Naive thymus-derived CD8-positive, alpha-beta T cell (primary cell): ENCODE data around the gene C10orf95. TPM values are rescaled to one million over a fixed set of nuclear protein-coding genes. Genes with fewer than 3 reads are reported as not detected.
A peak's percentile ranks its signal among the peaks of the same experiment; 100 is the strongest.

Experiments used
- ATAC-seq, 2 donors: fragments of 150-1000 bp; cut with Tn5 transposase in 1 of 2; sonication (Bioruptor Pico), chemical (Tn5 transposase) in 1 of 2; 1 replicate in 1 of 2; 2 replicates in 1 of 2; pipeline ENCODE4 v1.10.0; 2021; ENCODE audit warnings: mild to moderate bottlenecking in 2 of 2, moderate library complexity in 2 of 2
- POLR2A ChIA-PET: fragments of 350-600 bp; sonication (Branson Sonifier 250); formaldehyde crosslinking; loops from one replicate; lab custom pipeline; 2021; ENCODE audit warnings: antibody characterized with exemption; lab: Charles Lee
- DNase-seq, 10 donors: peaks; one replicate each; pipeline versions ENCODE4 v3.0.0 to v3.0.0-alpha.2; 2020 to 2022
- H3K27ac Mint-ChIP-seq, 10 donors: one replicate each; pipeline ENCODE4 v1.8.0; 2020 to 2022; ENCODE audit warnings: mild to moderate bottlenecking in 10 of 10, mixed read lengths in 10 of 10, moderate library complexity in 4 of 10, inconsistent platforms in 1 of 10
- H3K27me3 Mint-ChIP-seq, 5 donors: one replicate each; pipeline ENCODE4 v1.8.0; 2021 to 2022; ENCODE audit warnings: mixed read lengths in 5 of 5
- H3K36me3 Mint-ChIP-seq, 3 donors: one replicate each; pipeline ENCODE4 v1.8.0; 2020 to 2022; ENCODE audit warnings: mixed read lengths in 3 of 3, mild to moderate bottlenecking in 2 of 3, inconsistent platforms in 1 of 3
- H3K4me1 Mint-ChIP-seq, 4 donors: one replicate each; pipeline ENCODE4 v1.8.0; 2021 to 2022; ENCODE audit warnings: mixed read lengths in 4 of 4
- H3K4me3 Mint-ChIP-seq, 10 donors: one replicate each; pipeline ENCODE4 v1.8.0; 2020 to 2022; ENCODE audit warnings: mild to moderate bottlenecking in 10 of 10, mixed read lengths in 10 of 10, moderate library complexity in 6 of 10, inconsistent platforms in 1 of 10
- H3K9me3 Mint-ChIP-seq, 9 donors: one replicate each; pipeline ENCODE4 v1.8.0; 2020 to 2022; ENCODE audit warnings: mixed read lengths in 9 of 9, mild to moderate bottlenecking in 3 of 9, inconsistent platforms in 1 of 9, moderate library complexity in 1 of 9
- polyA plus RNA-seq, 3 donors: library from polyadenylated mRNA; unstranded; fragments of 300-500 nt; fragmentation: Illumina TruSeq; gene quantifications; one replicate each; pipeline ENCODE4 v1.2.3, GENCODE V29; 2021
- total RNA-seq, 8 experiments: library from RNA in 2 of 8; stranded (reverse) in 2 of 8; gene quantifications; one replicate each; pipeline ENCODE4 v1.2.3 and lab custom pipeline; 2021 to 2026

Gene C10orf95
- total and polyA plus RNA-seq, 5 experiments from 2014 or later = 0.52 to 0.97 (median 0.68) TPM

DNA sequence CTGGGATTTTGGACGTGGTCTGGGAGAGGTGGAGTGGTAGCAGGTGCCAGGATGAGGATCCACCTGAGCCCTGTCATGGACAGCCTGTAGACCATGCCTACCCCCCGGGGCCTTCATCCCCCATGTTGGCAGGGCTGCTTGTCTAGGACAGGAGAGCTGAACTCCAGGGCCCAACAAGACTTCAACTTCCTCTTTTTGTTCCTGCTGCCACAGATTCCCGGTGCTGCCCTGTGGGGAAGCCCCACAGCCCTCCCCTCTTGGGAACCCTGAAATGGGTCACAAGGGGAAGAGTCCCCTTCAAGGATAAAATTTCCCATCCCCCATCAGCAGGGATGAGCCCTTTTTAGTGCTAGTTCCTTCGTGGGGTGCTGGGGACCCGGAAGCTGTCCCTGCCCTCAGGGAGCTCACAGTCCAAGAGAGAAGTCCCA lies 17.7 kb downstream of the C10orf95 start:
- H3K9me3 Mint-ChIP-seq = no peaks in the 10 kb centered on the region
- DNase-seq (no peak), ATAC-seq (no peak)
- H3K4me1 Mint-ChIP-seq = peaks cover 34 to 67% (median 65%) of the 10 kb centered on the region in 4 donors
- H3K27me3 Mint-ChIP-seq = peaks cover 0 to 2% (median 0%) of the 10 kb centered on the region in 5 donors
- POLR2A ChIA-PET = interaction anchor here (0.7 to 7.5 kb wide), 9 partner anchors 8 to 759 kb away, joined by 3 to 184 read pairs (median 5); partner anchors contain the start of genes C10orf95, FBXL15 and TRIM8
- H3K27ac Mint-ChIP-seq = peak overlapping the region; percentile 89 to 99 (median 96)
- H3K4me3 Mint-ChIP-seq = peak overlapping the region; percentile 89 to 97 (median 94)
- H3K36me3 Mint-ChIP-seq = peaks cover 0 to 8% (median 0%) of the 10 kb centered on the region in 3 donors

- Mint-ChIP-seq H3K27ac (peak within 1 kb of the TSS; percentile 89 to 99 (median 96)), H3K4me1 (peaks cover 29 to 57% (median 54%) of the 10 kb centered on the region in 4 donors), H3K27me3 (peaks cover 0 to 2% (median 0%) of the 10 kb centered on the region in 5 donors), H3K4me3 (peak within 1 kb of the TSS; percentile 89 to 97 (median 94)), H3K36me3 (no peaks in the 10 kb centered on the region), H3K9me3 (no peaks in the 10 kb centered on the region)
- DNase-seq = peak; percentile 87 to 97 (median 92)
- ATAC-seq = peak; percentile 89 to 91
- POLR2A ChIA-PET = interaction anchor here (0.6 to 7.5 kb wide), 25 partner anchors 8 to 1400 kb away, joined by 3 to 184 read pairs (median 5); partner anchors contain the start of genes ACTR1A, C10orf95, FBXL15 and GBF1
Observed at GRCh38 chr10:102432162-102432950, 19.0 kb downstream of the C10orf95 start, which contains the start of gene CUEDC2. Gene CUEDC2, minus strand, starts transcription at chr10:102432574. Its CDS starts 7,386 bp downstream, at chr10:102425188.

GRCh38 chr10:102431452-102432124 lies 19.8 kb downstream of the C10orf95 start:
- Mint-ChIP-seq H3K9me3 (no peaks in the 10 kb centered on the region), H3K4me1 (peaks cover 29 to 55% (median 47%) of the 10 kb centered on the region in 4 donors), H3K4me3 (peak overlapping the region; percentile 89 to 97 (median 94)), H3K36me3 (peaks cover 0 to 2% (median 0%) of the 10 kb centered on the region in 3 donors), H3K27me3 (peaks cover 0 to 2% (median 0%) of the 10 kb centered on the region in 5 donors), H3K27ac (peak overlapping the region; percentile 79 to 99 (median 93))
- POLR2A ChIA-PET = interaction anchor here (0.9 to 7.5 kb wide), 14 partner anchors 10 to 71 kb away, joined by 4 to 184 read pairs (median 5); partner anchors contain the start of genes ACTR1A, C10orf95, FBXL15 and NFKB2
- no peak for ATAC-seq
- DNase-seq = no peak

GRCh38 chr10:102429468-102429867 lies 21.9 kb downstream of the C10orf95 start:
- Mint-ChIP-seq H3K4me1 (peaks cover 27 to 39% (median 30%) of the 10 kb centered on the region in 4 donors), H3K36me3 (peaks cover 0 to 7% (median 0%) of the 10 kb centered on the region in 3 donors), H3K27me3 (peaks cover 0 to 2% (median 0%) of the 10 kb centered on the region in 5 donors)

DNA sequence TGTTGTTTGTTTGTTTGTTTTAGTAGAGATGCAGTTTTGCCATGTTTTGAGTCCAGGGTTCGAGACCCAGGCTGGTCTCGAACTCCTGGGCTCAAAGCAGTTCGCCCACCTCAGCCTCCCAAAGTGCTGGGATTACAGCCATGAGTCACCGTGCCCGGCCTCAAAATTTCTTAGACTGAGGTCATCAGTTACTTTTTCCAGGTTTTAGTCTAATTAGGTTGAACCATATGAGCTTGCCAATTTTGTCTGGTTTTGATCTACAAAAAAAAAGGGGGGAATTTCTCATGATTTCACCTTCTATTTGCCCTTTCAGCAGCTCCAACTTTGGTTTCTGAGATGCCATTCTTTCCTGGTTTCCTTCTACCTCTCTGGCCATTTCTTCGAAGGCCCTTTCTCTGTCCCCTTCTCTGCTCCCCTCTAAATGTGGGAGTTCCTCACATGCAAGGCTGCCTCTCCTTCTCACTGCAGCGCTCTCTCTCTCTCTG lies 24.5 kb downstream of the C10orf95 start:
- POLR2A ChIA-PET = interaction anchor here (1.7 to 7.8 kb wide), 2 partner anchors 24 to 30 kb away, joined by 5 to 102 read pairs; partner anchors contain the start of genes C10orf95 and NFKB2

More at GRCh38 chr10:102429468-102429867, 21.9 kb downstream of the C10orf95 start:
- POLR2A ChIA-PET = interaction anchor here (1.4 kb wide), 1 partner anchor 8 kb away, joined by 7 read pairs; no protein-coding TSS in a partner anchor
- ATAC-seq = no peak
- no peaks in the 10 kb centered on the region for H3K9me3 Mint-ChIP-seq
- DNase-seq = no peak
- no peak overlapping the region for H3K4me3 Mint-ChIP-seq
- H3K27ac Mint-ChIP-seq = no peak overlapping the region

DNA sequence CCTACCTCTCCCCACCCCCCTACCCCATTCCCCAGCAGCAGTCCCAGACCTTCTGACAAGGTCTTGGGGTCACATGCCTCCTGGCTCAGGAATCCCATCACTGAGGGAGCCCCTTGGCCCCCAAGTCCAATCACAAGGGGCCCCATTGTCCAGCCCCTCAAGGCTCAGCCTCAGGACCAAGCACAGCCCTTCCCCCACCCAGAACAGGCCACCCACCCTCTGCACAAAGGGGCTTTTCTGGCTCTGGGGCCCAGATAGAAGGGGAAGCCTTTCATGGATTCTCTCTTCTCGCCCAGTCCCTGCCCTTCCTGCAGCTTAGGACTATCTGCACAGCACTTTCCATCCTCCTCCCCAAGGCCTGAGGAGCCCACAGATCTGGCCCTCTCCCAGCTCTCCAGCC lies 25.9 kb downstream of the C10orf95 start:
- Mint-ChIP-seq H3K4me3 (peak overlapping the region in 1 of 10 donors; percentile 7), H3K27me3 (no peaks in the 10 kb centered on the region), H3K4me1 (peaks cover 22 to 33% (median 28%) of the 10 kb centered on the region in 4 donors), H3K27ac (no peak overlapping the region), H3K36me3 (peaks cover 0 to 13% (median 0%) of the 10 kb centered on the region in 3 donors), H3K9me3 (no peaks in the 10 kb centered on the region)
- POLR2A ChIA-PET = interaction anchor here (0.9 to 7.8 kb wide), 3 partner anchors 10 to 29 kb away, joined by 3 to 102 read pairs (median 5); partner anchors contain the start of genes C10orf95 and NFKB2
- DNase-seq (no peak), ATAC-seq (no peak)

More for the DNA sequence above, 24.5 kb downstream of the C10orf95 start:
- Mint-ChIP-seq H3K4me3 (no peak overlapping the region), H3K36me3 (peaks cover 0 to 13% (median 0%) of the 10 kb centered on the region in 3 donors), H3K27me3 (no peaks in the 10 kb centered on the region), H3K27ac (peak overlapping the region in 3 of 10 donors; percentile 20 to 60 (median 33)), H3K9me3 (no peaks in the 10 kb centered on the region), H3K4me1 (peaks cover 21 to 36% (median 27%) of the 10 kb centered on the region in 4 donors)
- no peak for DNase-seq
- ATAC-seq = no peak

DNA sequence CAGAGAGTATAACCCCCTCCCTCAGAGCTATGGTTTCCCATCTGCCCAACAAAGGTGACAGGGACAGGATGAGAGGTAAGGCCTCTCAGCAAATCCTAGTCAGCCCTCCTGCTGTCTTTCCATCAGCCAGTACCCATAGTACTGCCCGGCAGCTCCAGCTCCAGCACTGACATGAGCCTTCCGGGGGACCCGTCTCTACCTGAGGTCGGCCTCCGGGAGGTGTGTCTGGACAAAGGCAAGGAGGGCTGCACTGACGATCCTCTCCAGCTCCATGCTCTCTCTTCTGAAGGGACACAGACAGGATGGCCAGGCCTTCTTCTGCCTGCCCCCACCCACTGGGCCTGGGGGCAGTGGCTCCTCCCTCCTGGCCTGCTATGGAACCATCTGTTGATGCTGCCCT lies 26.4 kb downstream of the C10orf95 start:
- no peak overlapping the region for H3K4me3 Mint-ChIP-seq
- H3K36me3 Mint-ChIP-seq = peaks cover 0 to 13% (median 0%) of the 10 kb centered on the region in 3 donors
- ATAC-seq (no peak), DNase-seq (no peak)
- H3K27ac Mint-ChIP-seq = peak overlapping the region in 1 of 10 donors; percentile 15
- no peaks in the 10 kb centered on the region for H3K9me3 Mint-ChIP-seq
- no peaks in the 10 kb centered on the region for H3K27me3 Mint-ChIP-seq
- H3K4me1 Mint-ChIP-seq = peaks cover 24 to 38% (median 33%) of the 10 kb centered on the region in 4 donors
- POLR2A ChIA-PET = interaction anchor here (6.1 to 7.8 kb wide), 2 partner anchors 26 to 28 kb away, joined by 102 to 111 read pairs; partner anchors contain the start of genes C10orf95 and NFKB2

GRCh38 chr10:102424145-102424544 lies 27.2 kb downstream of the C10orf95 start:
- H3K4me3 Mint-ChIP-seq = peak overlapping the region in 1 of 10 donors; percentile 26
- POLR2A ChIA-PET = interaction anchor here (0.6 to 7.8 kb wide), 6 partner anchors 10 to 1410 kb away, joined by 3 to 115 read pairs (median 53); partner anchors contain the start of genes ACTR1A, C10orf95, CUEDC2 and NFKB2
- DNase-seq (no peak), ATAC-seq (no peak)
- peaks cover 27 to 46% (median 41%) of the 10 kb centered on the region in 4 donors for H3K4me1 Mint-ChIP-seq
- H3K9me3 Mint-ChIP-seq = no peaks in the 10 kb centered on the region
- peak overlapping the region in 2 of 10 donors; percentile 24 to 45 for H3K27ac Mint-ChIP-seq
- H3K27me3 Mint-ChIP-seq = no peaks in the 10 kb centered on the region
- peaks cover 0 to 13% (median 0%) of the 10 kb centered on the region in 3 donors for H3K36me3 Mint-ChIP-seq

- Mint-ChIP-seq H3K27me3 (peaks cover 0 to under 1% (median 0%) of the 10 kb centered on the region in 5 donors), H3K36me3 (peaks cover 0 to 13% (median 0%) of the 10 kb centered on the region in 3 donors), H3K27ac (peak overlapping the region in 5 of 10 donors; percentile 19 to 77 (median 60)), H3K4me3 (peak overlapping the region in 8 of 10 donors; percentile 28 to 94 (median 49)), H3K9me3 (no peaks in the 10 kb centered on the region), H3K4me1 (peaks cover 30 to 49% (median 44%) of the 10 kb centered on the region in 4 donors)
- DNase-seq = no peak
- POLR2A ChIA-PET = interaction anchor here (1.0 to 7.8 kb wide), 7 partner anchors 11 to 80 kb away, joined by 3 to 115 read pairs (median 52); partner anchors contain the start of genes ACTR1A, C10orf95, CUEDC2 and NFKB2
- no peak for ATAC-seq
Observed at GRCh38 chr10:102423372-102423968, 27.9 kb downstream of the C10orf95 start.

DNA sequence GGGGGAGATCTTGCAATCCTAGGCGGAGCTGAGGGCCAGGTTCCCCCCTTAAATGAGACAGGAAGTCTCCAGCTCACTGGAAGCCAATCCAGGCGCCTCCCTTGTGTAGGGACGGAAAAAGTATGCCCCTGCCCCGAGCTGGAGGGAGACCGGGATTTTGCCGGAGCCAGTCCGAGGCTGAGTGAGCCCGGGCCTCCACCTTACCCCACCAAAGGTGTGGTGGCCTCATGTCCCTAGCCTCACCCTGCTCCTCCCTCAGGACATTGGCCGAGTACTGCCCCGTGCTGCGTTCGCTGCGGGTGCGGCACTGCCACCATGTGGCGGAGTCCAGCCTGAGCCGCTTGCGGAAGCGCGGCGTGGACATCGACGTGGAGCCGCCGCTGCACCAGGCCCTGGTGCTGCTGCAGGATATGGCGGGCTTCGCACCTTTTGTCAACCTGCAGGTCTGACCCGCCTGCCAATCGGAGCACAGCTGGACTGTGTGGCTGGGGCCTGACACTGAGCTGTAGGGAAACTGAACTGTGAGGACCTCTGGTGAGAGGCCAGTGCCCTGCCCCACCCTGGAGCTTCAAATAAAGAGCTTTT lies 28.7 kb downstream of the C10orf95 start:
- ATAC-seq (peak; percentile 6 to 8), DNase-seq (peak in 3 of 10 donors; percentile 30 to 45 (median 40))
- Mint-ChIP-seq H3K27me3 (peaks cover 5 to 9% (median 7%) of the 10 kb centered on the region in 5 donors), H3K27ac (peak overlapping the region in 9 of 10 donors; percentile 59 to 97 (median 78)), H3K36me3 (peaks cover 0 to 13% (median 0%) of the 10 kb centered on the region in 3 donors), H3K4me1 (peaks cover 33 to 52% (median 46%) of the 10 kb centered on the region in 4 donors), H3K4me3 (peak overlapping the region; percentile 93 to 100 (median 98)), H3K9me3 (no peaks in the 10 kb centered on the region)
- POLR2A ChIA-PET = interaction anchor here (0.5 to 7.8 kb wide), 10 partner anchors 12 to 82 kb away, joined by 3 to 115 read pairs (median 5); partner anchors contain the start of genes ACTR1A, C10orf95, CUEDC2 and NFKB2
